ENCODE measurements around the gene NDUFS6.
"Not testable (repeated sequence)": the region's sequence is repeated elsewhere in the genome, so short reads cannot be mapped to it uniquely, and the experiment has no call there.

Gene NDUFS6

DNA sequence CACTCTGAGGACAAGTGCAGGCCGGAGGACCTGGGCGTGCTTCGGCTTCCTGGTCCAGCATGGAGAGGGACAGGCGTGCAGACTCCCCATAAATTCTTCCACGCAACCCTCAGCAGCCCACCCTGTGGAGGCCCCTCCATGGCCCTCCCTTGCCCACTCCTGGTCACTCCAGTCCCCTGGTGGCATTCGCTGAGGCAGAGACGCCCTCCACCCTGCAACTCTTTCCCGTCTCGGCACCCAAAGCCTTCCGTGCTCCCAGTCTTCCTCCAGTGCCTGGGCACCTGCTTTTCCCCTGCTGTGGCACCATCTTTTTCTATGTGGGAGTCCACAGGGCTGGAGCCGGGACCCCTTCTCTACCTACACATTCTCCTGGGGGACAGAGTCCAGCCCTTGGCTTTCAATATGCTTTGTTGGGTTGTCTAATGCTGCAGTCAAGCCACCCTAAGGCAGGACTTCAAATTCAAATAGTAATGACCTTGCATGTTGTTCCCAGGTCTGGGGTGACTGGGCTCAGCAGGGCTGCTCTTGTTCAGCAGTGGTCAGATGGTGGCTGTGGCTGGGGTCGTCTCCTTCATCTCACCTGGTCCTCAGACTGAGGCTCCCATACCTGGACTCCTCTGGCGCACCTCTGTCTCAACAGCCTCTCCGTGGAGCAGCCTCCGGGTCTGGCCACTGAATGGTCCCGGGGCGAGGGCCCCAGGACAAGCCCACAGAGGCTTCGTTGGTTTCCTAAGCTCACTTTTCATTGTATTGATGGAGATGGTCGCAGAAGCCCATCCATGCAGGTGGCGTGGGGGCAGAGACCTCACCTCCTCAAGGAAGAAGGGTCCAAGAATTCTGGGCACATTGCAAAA is 16.8 kb upstream of the NDUFS6 start:
- DNase-seq: no peak

DNA sequence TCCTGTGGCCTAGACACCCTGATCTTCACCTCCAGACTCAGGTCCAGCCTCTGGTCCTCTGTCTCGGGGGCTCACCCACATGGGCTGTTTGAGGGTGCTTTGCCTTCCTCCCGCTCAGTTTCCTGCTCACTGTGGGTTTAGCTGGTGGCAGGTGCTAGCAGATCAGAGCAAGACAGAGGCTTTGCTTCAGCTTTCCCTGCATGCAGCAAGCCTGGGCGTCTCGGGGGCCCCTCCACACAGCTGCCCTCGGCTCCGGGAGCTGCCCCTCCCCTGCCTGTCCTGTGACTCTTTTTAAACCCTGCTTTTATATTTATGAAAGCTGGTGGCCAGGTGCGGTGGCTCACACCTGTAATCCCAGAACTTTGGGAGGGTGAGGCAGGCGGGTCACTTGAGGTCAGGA is 16.1 kb upstream of the NDUFS6 start:
- no peak for DNase-seq

DNA sequence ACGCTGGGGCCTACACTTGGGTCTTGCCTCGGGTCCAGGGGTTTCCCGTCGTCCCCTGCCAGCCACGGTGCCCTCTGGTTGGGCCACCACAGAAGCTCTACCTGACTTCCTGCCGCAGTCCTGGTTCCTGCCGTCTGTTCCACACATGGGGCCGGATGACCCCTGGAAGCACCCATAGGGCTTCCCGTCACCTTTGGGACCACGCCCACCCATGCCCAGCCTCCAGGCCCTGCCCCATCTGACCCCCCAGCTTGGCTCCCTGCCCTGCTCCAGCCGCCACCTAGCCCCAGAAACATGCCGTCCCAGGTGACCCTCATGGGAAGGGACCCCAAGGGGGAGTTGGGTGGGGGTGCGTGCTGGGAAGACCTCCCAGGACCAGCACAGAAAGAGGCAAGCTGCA is 15.2 kb upstream of the NDUFS6 start:
- DNase-seq: no peak

DNA sequence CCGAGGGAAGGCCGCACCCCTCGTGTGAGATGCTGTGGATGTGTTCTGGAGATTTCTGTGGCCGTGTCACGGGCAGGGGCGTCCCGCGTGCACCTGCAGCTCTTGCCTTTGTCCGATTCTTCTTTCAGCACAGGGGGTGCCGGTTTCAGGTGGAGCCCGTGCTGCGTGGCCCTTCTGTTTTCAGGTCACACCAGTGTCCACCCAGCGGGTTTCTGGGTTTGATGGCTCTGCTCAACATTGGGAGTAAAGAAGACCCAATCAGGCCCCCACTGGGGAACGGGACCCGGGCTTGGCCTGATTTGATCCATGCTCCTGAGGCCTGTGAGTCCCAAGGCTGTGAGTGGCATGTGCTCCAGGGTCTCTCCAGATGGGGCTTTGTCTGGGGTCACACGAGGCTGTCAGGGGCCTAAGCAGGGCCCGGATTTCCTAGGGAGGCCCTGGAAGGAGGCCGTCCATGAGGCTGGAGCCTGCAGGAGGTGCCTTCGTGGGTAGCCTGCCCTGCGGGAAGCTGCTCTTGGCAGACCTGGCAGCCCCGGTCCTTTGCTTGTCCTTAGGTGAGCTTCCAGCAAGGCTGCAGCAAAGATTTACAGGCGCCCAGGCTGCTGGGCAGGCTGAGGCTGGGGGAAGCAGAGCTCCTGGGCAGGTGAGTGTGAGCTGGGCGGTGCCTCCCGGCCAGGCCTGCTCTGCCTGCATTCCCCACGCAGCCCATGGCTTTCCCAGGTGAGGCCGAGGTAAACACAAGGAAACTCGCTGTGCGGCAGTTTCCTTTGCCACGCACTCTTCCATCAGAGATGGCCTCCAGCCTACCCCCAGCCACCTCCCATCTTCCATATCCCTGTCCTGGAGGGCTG is 14.4 kb upstream of the NDUFS6 start:
- DNase-seq: no peak

- no peak for DNase-seq
These were observed 13.6 kb upstream of the NDUFS6 start for GRCh38 chr5:1787472-1788047.

- DNase-seq: no peak
These were observed 13.0 kb upstream of the NDUFS6 start for GRCh38 chr5:1788200-1788599.

GRCh38 chr5:1788828-1789227 is 12.4 kb upstream of the NDUFS6 start:
- DNase-seq: no peak

GRCh38 chr5:1789438-1789833 is 11.8 kb upstream of the NDUFS6 start:
- not testable (repeated sequence) for DNase-seq

- no peak for DNase-seq
These were observed 11.3 kb upstream of the NDUFS6 start for GRCh38 chr5:1789834-1790471.

DNA sequence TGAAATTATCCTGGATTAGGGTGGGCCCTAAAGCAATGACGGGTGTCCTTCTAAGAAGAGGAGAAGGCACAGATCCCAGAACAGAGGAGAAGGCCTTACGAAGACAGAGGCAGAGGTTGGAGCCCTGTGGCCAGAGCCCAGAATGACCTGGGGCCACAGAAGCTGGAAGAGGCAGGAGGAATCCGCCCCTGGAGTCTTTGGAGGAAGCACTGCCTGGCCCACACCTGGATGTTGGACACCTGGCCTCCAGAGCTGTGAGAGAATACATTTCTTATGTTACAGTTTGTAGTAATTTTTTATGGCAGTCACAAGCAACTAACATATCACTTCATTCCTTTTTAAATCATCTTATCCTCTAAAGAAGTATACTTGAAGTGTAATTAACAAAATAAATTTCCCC is 10.0 kb upstream of the NDUFS6 start:
- DNase-seq: no peak

- peak; percentile 73 for DNase-seq
These were observed 8.4 kb upstream of the NDUFS6 start for GRCh38 chr5:1792842-1793266.

DNA sequence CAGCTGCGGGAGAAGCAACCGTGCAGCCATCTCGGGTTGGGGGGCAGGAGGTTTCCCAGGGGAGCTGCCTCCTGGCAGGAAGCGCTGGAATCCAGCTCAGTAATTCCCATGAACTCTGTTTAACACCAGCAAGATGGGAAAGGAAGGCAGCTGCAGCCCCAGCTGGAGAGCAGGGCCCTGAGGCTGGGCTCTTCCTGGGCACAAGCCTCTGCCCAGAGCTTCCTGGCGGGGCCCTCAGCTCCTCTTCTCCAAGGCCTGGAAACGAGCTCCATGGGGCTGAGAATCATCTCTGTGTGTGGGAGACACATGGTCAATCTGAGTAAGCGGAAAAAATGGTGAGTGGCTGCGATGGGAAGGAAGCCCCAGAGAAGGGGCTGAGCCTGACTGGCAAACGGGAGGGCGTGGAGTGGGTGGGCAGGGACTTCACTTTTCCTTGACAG is 7.9 kb upstream of the NDUFS6 start:
- no peak for DNase-seq

DNA sequence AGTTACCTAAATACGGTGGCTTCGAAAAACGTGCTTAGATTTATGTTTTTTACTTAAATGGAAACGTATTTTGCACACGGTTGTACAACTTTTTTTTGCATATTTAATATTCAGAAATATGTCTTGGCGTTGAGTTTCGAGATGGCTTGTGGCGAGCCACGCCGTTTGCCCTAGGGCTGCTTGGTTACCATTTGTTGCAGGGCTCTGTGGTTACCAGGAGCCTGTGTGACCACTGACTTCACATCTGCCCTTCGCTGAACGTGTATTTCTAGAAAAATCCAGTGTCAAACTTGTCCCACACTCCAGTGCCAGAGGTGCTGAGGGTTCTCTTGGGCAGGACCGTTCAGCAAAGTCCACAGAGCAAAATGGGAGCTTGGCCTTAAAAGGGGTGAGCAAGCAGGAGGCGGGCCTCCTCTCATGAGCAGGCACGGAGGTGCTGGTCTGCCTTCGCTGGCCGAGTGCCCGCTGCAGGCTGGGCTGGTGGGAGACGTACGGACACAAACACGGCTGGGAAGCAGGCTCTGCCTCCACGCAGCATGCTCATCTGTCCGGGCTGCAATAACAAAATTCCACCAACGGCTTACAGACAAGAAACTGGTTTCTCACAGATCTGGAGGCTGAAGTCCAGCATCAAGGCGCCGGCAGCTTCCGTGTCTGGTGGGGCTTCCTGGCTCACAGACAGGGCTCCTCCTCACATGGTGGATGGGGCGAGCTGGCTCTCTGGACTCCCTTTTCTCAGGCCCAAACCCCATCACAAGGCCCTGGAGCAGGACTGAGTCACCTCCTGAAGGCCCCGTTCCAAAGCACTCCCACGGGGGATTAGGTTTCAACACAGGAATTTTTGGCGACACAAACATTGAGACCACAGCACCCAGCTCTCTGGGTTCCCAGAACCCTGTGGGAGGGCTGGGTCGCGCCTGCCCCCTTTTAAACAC is 7.0 kb upstream of the NDUFS6 start:
- DNase-seq: no peak

GRCh38 chr5:1794901-1795290 is 6.3 kb upstream of the NDUFS6 start:
- DNase-seq: no peak

- no peak for DNase-seq
These were observed 5.7 kb upstream of the NDUFS6 start for GRCh38 chr5:1795506-1795905.

GRCh38 chr5:1795931-1796330 is 5.3 kb upstream of the NDUFS6 start:
- DNase-seq: no peak

GRCh38 chr5:1796371-1797102 is 4.7 kb upstream of the NDUFS6 start:
- no peak for DNase-seq

DNA sequence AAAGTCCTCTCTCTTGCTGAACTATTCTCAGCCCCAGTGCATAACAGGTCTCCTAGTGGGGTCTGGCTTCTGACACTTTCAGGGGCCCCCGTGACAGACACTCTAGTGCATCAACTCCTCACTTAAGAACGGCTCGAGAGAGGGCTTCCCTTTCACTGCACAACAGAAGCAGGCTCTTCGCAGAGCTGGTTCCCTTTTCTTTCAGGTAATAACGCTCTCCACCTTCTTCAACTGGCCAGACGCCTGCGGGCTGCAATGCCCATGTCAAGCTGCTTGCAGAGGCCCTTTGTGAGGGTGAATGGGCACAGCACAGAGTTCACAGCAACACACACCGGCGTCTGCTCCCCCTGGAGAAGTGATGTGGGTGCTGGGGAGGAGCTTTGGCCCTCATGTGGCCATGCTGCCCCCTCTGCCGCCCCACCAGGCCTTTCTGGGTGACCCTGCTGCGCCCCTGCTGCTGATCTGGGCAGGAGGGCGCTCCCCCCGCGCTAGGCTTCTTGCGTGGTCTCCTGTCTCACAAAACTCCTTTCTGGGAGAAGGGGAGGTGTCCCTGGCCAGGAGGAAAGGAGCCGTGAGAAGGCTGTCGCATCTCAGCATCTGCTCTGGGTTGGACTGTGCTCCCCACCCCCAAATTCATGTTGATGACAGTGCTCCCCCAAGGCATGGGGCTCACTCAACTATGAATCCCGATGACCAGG is 4.0 kb upstream of the NDUFS6 start:
- DNase-seq: no peak

- DNase-seq: no peak
These were observed 3.4 kb upstream of the NDUFS6 start for GRCh38 chr5:1797855-1798254.

- not testable (repeated sequence) for DNase-seq
These were observed 2.6 kb upstream of the NDUFS6 start for GRCh38 chr5:1798589-1798988.

All from SIG-M5 (cell line).